ENCODE data around the gene TOP2B.

DNA sequence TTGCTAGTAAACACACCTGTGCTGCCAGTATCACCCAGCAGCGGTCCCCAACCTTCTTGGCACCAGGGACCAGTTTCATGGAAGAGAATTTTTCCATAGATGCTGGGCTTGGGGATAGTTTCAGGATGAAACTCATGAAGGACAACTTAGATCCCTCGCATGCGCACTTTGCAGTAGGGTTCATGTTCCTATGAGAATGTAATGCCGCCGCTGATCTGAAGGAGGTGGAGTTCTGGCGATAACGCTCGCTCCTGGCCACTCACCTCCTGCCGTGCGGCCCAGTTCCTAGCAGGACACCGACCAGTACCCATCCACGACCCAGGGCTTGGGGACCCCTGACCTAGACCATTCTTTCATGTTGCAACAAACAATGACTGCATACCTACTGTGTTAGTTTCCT lies 89.7 kb downstream of the TOP2B start:
- TF ChIP-seq CTCF (IDR thresholded peaks at IDR 0.05) (no peak), POLR2A (IDR thresholded peaks at IDR 0.05) (no peak)
